ENCODE measurements around the gene SRSF3. TPM values are rescaled to one million over a fixed set of nuclear protein-coding genes. Genes with fewer than 3 reads are reported as not detected.
A peak's percentile ranks its signal among the peaks of the same experiment; 100 is the strongest.
"Not testable (repeated sequence)": the region's sequence is repeated elsewhere in the genome, so short reads cannot be mapped to it uniquely, and the experiment has no call there.

The SRSF3 gene
- total RNA-seq, 1 donor from 2014 or later = 216 TPM

- no peak for ATAC-seq
Measured at GRCh38 chr6:36605560-36606391, 11.6 kb downstream of the SRSF3 start.

- ATAC-seq = not testable (repeated sequence)
Measured at GRCh38 chr6:36607305-36607682, 13.1 kb downstream of the SRSF3 start.

- peak; percentile 49 for ATAC-seq
Measured at GRCh38 chr6:36607683-36608386, 13.7 kb downstream of the SRSF3 start.

- peak; percentile 29 for ATAC-seq
Measured at GRCh38 chr6:36608788-36609563, 14.8 kb downstream of the SRSF3 start.

GRCh38 chr6:36609582-36609981 is 15.4 kb downstream of the SRSF3 start:
- ATAC-seq = peak; percentile 53

GRCh38 chr6:36610041-36610955 is 16.1 kb downstream of the SRSF3 start:
- no peak for ATAC-seq

- ATAC-seq = no peak
Measured at GRCh38 chr6:36610956-36611336, 16.8 kb downstream of the SRSF3 start.

GRCh38 chr6:36611679-36612078 is 17.5 kb downstream of the SRSF3 start:
- ATAC-seq = not testable (repeated sequence)

GRCh38 chr6:36612101-36612625 is 18.0 kb downstream of the SRSF3 start:
- no peak for ATAC-seq

- ATAC-seq = no peak
Measured at GRCh38 chr6:36613200-36613995, 19.2 kb downstream of the SRSF3 start.

- ATAC-seq = peak; percentile 42
Measured at GRCh38 chr6:36615018-36615761, 21.0 kb downstream of the SRSF3 start.

- ATAC-seq = peak; percentile 92
Measured at GRCh38 chr6:36616893-36617521, 22.8 kb downstream of the SRSF3 start.

- ATAC-seq = peak; percentile 59
Measured at GRCh38 chr6:36618366-36619355, 24.5 kb downstream of the SRSF3 start.

- no peak for ATAC-seq
Measured at GRCh38 chr6:36621371-36621855, 27.3 kb downstream of the SRSF3 start.

- ATAC-seq = no peak
Measured at GRCh38 chr6:36622901-36623546, 28.9 kb downstream of the SRSF3 start.

GRCh38 chr6:36623547-36624459 is 29.6 kb downstream of the SRSF3 start:
- ATAC-seq = peak; percentile 76

Measured in esophagus mucosa (tissue), 1 donor.